Activated effector memory CD4-positive, alpha-beta T cell treated with anti-CD3 and anti-CD28 coated beads, Interleukin-2, amount 50 U/mL, for 16 hours (primary cell): Measurements from ENCODE around the gene ATP10A.
A peak's percentile ranks its signal among the peaks of the same experiment; 100 is the strongest.

Experiments used
- DNase-seq: peaks from one replicate; pipeline ENCODE4 v3.0.0-alpha.2; 2020

ATP10A gene

GRCh38 chr15:25713736-25714537 is 149.2 kb downstream of the ATP10A start:
- no peak for DNase-seq

GRCh38 chr15:25712961-25713355 is 150.2 kb downstream of the ATP10A start:
- no peak for DNase-seq

- DNase-seq = no peak
These were observed 150.8 kb downstream of the ATP10A start for GRCh38 chr15:25712192-25712960.

GRCh38 chr15:25711691-25712090 is 151.4 kb downstream of the ATP10A start:
- peak; percentile 43 for DNase-seq

GRCh38 chr15:25711164-25711563 is 152.0 kb downstream of the ATP10A start:
- DNase-seq = peak; percentile 27

- DNase-seq = peak; percentile 77
These were observed 152.9 kb downstream of the ATP10A start for GRCh38 chr15:25710184-25710583.

- peak; percentile 57 for DNase-seq
These were observed 153.5 kb downstream of the ATP10A start for GRCh38 chr15:25709437-25710159.

- DNase-seq = no peak
These were observed 154.7 kb downstream of the ATP10A start for GRCh38 chr15:25708391-25708790.

GRCh38 chr15:25707656-25708365 is 155.3 kb downstream of the ATP10A start:
- DNase-seq = peak; percentile 50

- peak; percentile 43 for DNase-seq
These were observed 156.8 kb downstream of the ATP10A start for GRCh38 chr15:25706176-25706955.

- DNase-seq = peak; percentile 55
These were observed 157.6 kb downstream of the ATP10A start for GRCh38 chr15:25705433-25706115.

- peak; percentile 28 for DNase-seq
These were observed 159.4 kb downstream of the ATP10A start for GRCh38 chr15:25703726-25704125.

GRCh38 chr15:25701721-25702465 is 161.2 kb downstream of the ATP10A start:
- peak; percentile 37 for DNase-seq

GRCh38 chr15:25700916-25701315 is 162.2 kb downstream of the ATP10A start:
- DNase-seq = no peak

GRCh38 chr15:25697586-25697985 is 165.5 kb downstream of the ATP10A start:
- DNase-seq = no peak

- DNase-seq = peak; percentile 21
These were observed 167.0 kb downstream of the ATP10A start for GRCh38 chr15:25695875-25696760.

GRCh38 chr15:25694823-25695312 is 168.3 kb downstream of the ATP10A start:
- peak; percentile 45 for DNase-seq

GRCh38 chr15:25694239-25694584 is 168.9 kb downstream of the ATP10A start:
- peak; percentile 45 for DNase-seq
